ENCODE data around the gene MLX.

MLX gene

GRCh38 chr17:42521036-42521435 is 45.9 kb upstream of the MLX start:
- Histone ChIP-seq H3K36me3 (ENCODE audit: control insufficient read depth, low read length) (no peaks in the 10 kb centered on the region), H3K9me2 (replicated peaks; ENCODE audit: control insufficient read depth, low read length) (no peaks in the 10 kb centered on the region), H3F3A (ENCODE audit: control insufficient read depth, insufficient read depth) (no peaks in the 10 kb centered on the region), H3K27ac (ENCODE audit: low read depth, low read length) (no peak overlapping the region), H3K9me3 (ENCODE audit: control insufficient read depth, insufficient read depth, low read length) (no peaks in the 10 kb centered on the region), H3K4me3 (ENCODE audit: low read length) (no peak overlapping the region), H3K79me2 (ENCODE audit: control insufficient read depth, low read length) (no peaks in the 10 kb centered on the region), H3K4me2 (ENCODE audit: low read length) (no peak overlapping the region), H3K27me3 (ENCODE audit: control insufficient read depth, low read length) (peaks cover 34% of the 10 kb centered on the region), H3K4me1 (ENCODE audit: control insufficient read depth, low read length) (0 out of 2 replicates have a peak, but pooled peaks cover 2% of the 10 kb centered on the region), H4K20me1 (ENCODE audit: control insufficient read depth, insufficient read depth, low read depth, low read length) (no peaks in the 10 kb centered on the region)
- TF ChIP-seq, protein P1, sequence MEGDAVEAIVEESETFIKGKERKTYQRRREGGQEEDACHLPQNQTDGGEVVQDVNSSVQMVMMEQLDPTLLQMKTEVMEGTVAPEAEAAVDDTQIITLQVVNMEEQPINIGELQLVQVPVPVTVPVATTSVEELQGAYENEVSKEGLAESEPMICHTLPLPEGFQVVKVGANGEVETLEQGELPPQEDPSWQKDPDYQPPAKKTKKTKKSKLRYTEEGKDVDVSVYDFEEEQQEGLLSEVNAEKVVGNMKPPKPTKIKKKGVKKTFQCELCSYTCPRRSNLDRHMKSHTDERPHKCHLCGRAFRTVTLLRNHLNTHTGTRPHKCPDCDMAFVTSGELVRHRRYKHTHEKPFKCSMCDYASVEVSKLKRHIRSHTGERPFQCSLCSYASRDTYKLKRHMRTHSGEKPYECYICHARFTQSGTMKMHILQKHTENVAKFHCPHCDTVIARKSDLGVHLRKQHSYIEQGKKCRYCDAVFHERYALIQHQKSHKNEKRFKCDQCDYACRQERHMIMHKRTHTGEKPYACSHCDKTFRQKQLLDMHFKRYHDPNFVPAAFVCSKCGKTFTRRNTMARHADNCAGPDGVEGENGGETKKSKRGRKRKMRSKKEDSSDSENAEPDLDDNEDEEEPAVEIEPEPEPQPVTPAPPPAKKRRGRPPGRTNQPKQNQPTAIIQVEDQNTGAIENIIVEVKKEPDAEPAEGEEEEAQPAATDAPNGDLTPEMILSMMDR (IDR thresholded peaks at IDR 0.05; ENCODE audit: low read depth, low read length, poor library complexity, severe bottlenecking) = no peak
- TF ChIP-seq EZH2phosphoT487 (IDR thresholded peaks at IDR 0.05; ENCODE audit: borderline replicate concordance, low read length) = no peak

DNA sequence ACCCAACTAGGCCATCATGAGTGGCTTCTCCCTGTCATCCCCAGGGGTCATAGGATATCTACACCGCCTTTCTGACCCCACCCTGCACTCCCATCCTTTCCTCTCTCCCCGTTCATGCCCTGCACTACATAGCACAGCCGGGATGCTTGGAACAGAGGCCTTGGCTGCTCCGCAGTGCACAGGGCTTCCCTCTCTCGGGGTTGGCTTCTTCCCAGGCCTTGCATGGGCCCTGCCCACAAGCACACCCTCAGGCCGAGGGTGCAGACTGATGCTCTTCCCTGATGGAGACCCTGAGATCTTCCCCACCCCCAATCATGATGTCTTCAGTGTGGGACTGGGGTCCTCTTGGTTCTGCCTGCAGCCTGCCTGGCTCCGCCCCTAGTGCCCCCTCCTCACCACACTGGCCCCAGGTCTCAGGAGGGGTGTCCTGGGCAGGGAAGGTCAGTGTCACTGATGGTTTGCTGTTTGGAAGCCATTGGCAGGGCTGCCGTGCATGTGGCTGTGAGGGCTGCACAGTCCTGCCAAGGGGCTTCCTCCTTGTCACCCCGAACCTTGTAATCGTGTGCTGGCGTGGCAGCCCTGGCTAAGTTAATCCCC is 45.1 kb upstream of the MLX start:
- no peaks in the 10 kb centered on the region for H3K9me2 ChIP-seq (replicated peaks; ENCODE audit: control insufficient read depth, low read length)
- no peak overlapping the region for H3K4me2 ChIP-seq (ENCODE audit: low read length)
- TF ChIP-seq, protein P1 (IDR thresholded peaks at IDR 0.05; ENCODE audit: low read depth, low read length, poor library complexity, severe bottlenecking) = no peak
- TF ChIP-seq EZH2phosphoT487 (IDR thresholded peaks at IDR 0.05; ENCODE audit: borderline replicate concordance, low read length) = no peak
- no peaks in the 10 kb centered on the region for H3F3A ChIP-seq (ENCODE audit: control insufficient read depth, insufficient read depth)
- H3K36me3 ChIP-seq (ENCODE audit: control insufficient read depth, low read length) = no peaks in the 10 kb centered on the region
- H3K27me3 ChIP-seq (ENCODE audit: control insufficient read depth, low read length) = peaks cover 34% of the 10 kb centered on the region
- no peaks in the 10 kb centered on the region for H3K79me2 ChIP-seq (ENCODE audit: control insufficient read depth, low read length)
- no peak overlapping the region for H3K4me3 ChIP-seq (ENCODE audit: low read length)
- H3K27ac ChIP-seq (ENCODE audit: low read depth, low read length) = no peak overlapping the region
- H3K9me3 ChIP-seq (ENCODE audit: control insufficient read depth, insufficient read depth, low read length) = no peaks in the 10 kb centered on the region
- H4K20me1 ChIP-seq (ENCODE audit: control insufficient read depth, insufficient read depth, low read depth, low read length) = no peaks in the 10 kb centered on the region
- 0 out of 2 replicates have a peak, but pooled peaks cover 2% of the 10 kb centered on the region for H3K4me1 ChIP-seq (ENCODE audit: control insufficient read depth, low read length)

GRCh38 chr17:42522263-42522790 is 44.6 kb upstream of the MLX start:
- Histone ChIP-seq H3K79me2 (ENCODE audit: control insufficient read depth, low read length) (no peaks in the 10 kb centered on the region), H3K4me2 (ENCODE audit: low read length) (no peak overlapping the region), H3K36me3 (ENCODE audit: control insufficient read depth, low read length) (no peaks in the 10 kb centered on the region), H3K4me1 (ENCODE audit: control insufficient read depth, low read length) (0 out of 2 replicates have a peak, but pooled peaks cover under 1% of the 10 kb centered on the region), H3K27ac (ENCODE audit: low read depth, low read length) (no peak overlapping the region), H3K4me3 (ENCODE audit: low read length) (no peak overlapping the region), H3F3A (ENCODE audit: control insufficient read depth, insufficient read depth) (no peaks in the 10 kb centered on the region), H3K27me3 (ENCODE audit: control insufficient read depth, low read length) (peaks cover 32% of the 10 kb centered on the region), H3K9me3 (ENCODE audit: control insufficient read depth, insufficient read depth, low read length) (no peaks in the 10 kb centered on the region), H3K9me2 (replicated peaks; ENCODE audit: control insufficient read depth, low read length) (no peaks in the 10 kb centered on the region), H4K20me1 (ENCODE audit: control insufficient read depth, insufficient read depth, low read depth, low read length) (no peaks in the 10 kb centered on the region)
- TF ChIP-seq, protein P1 (IDR thresholded peaks at IDR 0.05; ENCODE audit: low read depth, low read length, poor library complexity, severe bottlenecking) = no peak
- no peak for TF ChIP-seq EZH2phosphoT487 (IDR thresholded peaks at IDR 0.05; ENCODE audit: borderline replicate concordance, low read length)

Data from DOHH2 (cell line).